ENCODE data around the gene RNASE2. TPM values are rescaled to one million over a fixed set of nuclear protein-coding genes. Genes with fewer than 3 reads are reported as not detected.
"Not testable (repeated sequence)": the region's sequence is repeated elsewhere in the genome, so short reads cannot be mapped to it uniquely, and the experiment has no call there.

The RNASE2 gene
- 1 to 10 TPM; 1.6 to 3.8 TPM for total RNA-seq
- long read RNA-seq, result 0 reads

GRCh38 chr14:20954736-20955537 is at the start of gene RNASE2:
Gene RNASE2 (plus strand): TSS chr14:20955487. CDS start chr14:20955772, 285 bp downstream.
- ATAC-seq (peak in 1 of 2 donors; percentile 77), DNase-seq (peak; percentile 21)
- intact Hi-C loops (cut with DNase I), result not testable (repeated sequence)

DNA sequence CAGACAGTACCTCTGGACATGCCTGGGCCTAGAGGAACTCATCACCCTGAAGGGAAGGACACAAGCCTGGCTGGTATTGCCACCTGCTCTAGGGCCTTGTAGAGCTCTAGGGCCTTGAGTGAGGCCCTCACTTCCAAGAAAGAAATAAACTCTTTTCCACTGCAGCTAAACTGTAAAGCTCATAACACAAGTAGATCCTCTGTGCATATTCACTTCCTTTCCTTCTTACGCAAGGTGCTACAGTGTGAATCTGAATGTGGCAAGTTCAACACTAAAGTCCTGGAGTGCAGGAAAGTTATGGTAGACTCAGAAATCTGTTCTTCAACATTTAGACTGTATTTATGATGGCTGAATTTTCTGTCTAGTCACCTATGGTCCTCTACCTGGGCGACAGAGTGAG is 49.6 kb upstream of the RNASE2 start:
- intact Hi-C loops (cut with DNase I), result no loop called here
- no peak for ATAC-seq
- DNase-seq, result no peak

- intact Hi-C loops (cut with DNase I), result no loop called here
- ATAC-seq (no peak), DNase-seq (no peak)
Observed at GRCh38 chr14:20907214-20907613, 48.1 kb upstream of the RNASE2 start.

GRCh38 chr14:20910822-20911221 is 44.5 kb upstream of the RNASE2 start:
- ATAC-seq; DNase-seq; intact Hi-C loops (cut with DNase I): not testable (repeated sequence)

- peak; percentile 26 for DNase-seq
- ATAC-seq, result peak in 1 of 2 donors; percentile 65
- intact Hi-C loops (cut with DNase I), result not testable (repeated sequence)
Observed at GRCh38 chr14:20919038-20919756, 36.1 kb upstream of the RNASE2 start.

DNA sequence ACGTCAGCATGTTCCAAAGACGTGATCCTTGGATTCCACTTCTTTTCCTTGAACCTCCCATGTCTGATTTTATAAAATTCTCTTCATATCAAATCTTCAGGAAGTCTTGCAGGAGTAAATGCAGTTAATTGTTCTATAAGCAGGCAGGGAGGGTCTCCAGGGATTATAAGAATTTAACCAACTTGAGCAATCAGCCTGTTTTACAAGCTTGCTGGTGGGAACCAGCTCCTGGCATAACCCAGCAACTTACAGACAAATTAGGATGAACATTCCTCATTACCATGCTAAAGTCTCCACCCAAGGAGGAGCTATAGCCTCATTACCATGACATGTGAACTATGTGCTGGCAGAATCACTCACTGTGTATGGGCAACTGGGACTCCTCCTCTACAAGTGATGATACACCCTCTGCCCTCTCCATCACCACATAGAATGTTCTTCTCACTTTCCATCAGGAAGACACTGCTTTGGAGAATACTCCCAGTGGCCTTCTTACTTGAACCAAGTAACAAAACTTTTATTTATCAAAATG is 31.5 kb upstream of the RNASE2 start:
- intact Hi-C loops (cut with DNase I); ATAC-seq; DNase-seq: not testable (repeated sequence)

- no peak for ATAC-seq
- intact Hi-C loops (cut with DNase I), result no loop called here
- DNase-seq, result peak; percentile 45
Observed at GRCh38 chr14:20934148-20934762, 21.0 kb upstream of the RNASE2 start.

- ATAC-seq, result no peak
- intact Hi-C loops (cut with DNase I), result no loop called here
- no peak for DNase-seq
Observed at GRCh38 chr14:20935303-20935984, 19.8 kb upstream of the RNASE2 start.

DNA sequence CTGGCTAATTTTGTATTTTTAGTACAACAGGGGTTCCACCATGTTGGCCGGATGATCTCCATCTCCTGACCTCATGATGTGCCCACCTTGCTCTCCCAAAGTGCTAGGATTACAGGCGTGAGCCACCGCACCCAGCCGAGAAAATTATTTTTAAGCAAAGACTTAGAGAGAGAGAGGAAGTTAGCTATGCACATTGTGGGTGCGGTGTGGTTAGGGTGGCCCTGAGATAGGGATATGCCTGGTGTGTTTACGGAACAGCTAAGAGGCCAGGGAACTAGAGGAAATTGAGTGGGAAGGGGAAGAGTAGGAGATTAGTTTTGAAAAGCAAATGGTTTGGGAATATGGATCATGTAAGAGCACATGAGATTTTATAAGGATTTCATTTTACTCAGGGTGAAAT is 10.1 kb upstream of the RNASE2 start:
- peak in 1 of 2 donors; percentile 44 for ATAC-seq
- DNase-seq; intact Hi-C loops (cut with DNase I): not testable (repeated sequence)

DNA sequence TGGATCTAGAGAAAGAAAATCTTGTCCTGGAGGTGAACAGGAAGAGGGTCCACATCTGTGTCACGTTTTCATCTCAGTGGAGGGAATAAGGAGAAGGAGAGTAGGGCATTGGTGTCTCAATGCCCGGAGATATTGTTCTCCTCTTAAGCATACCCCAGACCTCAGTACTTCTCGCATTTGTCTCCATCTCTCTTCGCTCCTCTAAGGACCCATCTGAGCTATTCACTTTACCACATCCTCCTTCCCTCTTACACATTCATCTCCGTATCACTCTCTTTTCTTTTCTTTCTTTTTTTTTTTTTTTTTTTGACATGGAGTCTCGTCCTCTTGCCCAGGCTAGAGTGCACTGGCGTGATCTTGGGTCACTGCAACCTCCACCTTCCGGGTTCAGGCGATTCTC is 8.6 kb upstream of the RNASE2 start:
- intact Hi-C loops (cut with DNase I); ATAC-seq; DNase-seq: not testable (repeated sequence)

- intact Hi-C loops (cut with DNase I); DNase-seq: not testable (repeated sequence)
- peak in 1 of 2 donors; percentile 64 for ATAC-seq
Observed at GRCh38 chr14:20955538-20955873, 219 bp downstream of the RNASE2 start.

DNA sequence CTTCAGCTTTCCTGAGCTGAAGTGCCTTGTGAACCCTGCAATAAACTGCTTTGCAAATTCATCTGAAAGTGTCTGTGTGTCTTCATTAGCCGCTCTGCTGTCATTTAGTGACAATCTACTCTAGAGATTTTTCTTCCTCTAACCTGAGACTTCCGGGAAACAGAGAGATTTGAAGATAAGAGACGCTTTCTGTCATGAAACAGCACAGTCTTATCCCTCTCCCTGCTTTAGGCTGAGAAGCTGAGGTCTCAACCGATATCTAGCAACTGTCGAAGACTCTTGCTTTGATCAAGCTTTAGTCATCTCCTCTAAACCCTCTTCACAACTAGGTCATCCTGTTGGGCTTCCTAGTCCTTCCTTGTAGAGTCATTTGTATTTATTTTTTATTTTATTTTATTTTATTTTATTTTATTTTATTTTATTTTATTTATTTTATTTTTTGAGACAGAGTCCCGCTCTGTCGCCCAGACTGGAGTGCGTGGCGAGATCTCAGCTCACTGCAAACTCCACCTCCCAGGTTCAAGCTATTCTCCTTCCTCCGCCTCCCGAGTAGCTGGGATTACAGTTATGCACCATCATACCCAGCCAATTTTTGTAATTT is 1.2 kb downstream of the RNASE2 start:
- DNase-seq, result no peak
- intact Hi-C loops (cut with DNase I), result no loop called here
- ATAC-seq, result no peak

- DNase-seq; ATAC-seq; intact Hi-C loops (cut with DNase I): not testable (repeated sequence)
Observed at GRCh38 chr14:20958946-20959345, 3.7 kb downstream of the RNASE2 start.

DNA sequence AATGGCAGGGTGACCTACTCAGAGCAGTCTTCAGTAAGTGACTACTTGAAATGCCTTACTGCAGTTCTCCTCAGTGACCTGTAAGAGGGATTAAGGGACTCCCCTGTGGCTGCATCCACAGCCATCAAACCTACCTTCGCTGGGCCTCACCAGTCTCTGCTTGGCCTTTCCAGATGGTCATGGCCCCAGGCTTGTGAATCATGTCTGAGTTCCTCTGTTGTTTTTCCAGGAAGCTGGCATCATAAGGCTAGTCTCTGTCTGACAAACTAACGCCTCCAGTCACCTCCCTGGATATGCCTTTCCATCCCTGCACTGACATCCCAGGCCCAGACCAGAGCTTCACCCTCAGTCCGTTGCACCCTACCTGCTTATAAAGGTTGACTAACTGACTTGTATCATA is 14.0 kb downstream of the RNASE2 start:
- DNase-seq (no peak), ATAC-seq (no peak)
- intact Hi-C loops (cut with DNase I), result no loop called here

GRCh38 chr14:20970647-20970982 is 15.3 kb downstream of the RNASE2 start:
- ATAC-seq (peak; percentile 6 to 31), DNase-seq (no peak)
- intact Hi-C loops (cut with DNase I), result loop anchor here in 1 of 2 donors (5.0 to 10.0 kb wide), 2 partner anchors 113 to 276 kb away; no protein-coding TSS in a partner anchor

- peak; percentile 88 for DNase-seq
- peak; percentile 96 for ATAC-seq
- intact Hi-C loops (cut with DNase I), result loop anchor here in 1 of 2 donors (5.0 to 10.0 kb wide), 2 partner anchors 114 to 276 kb away; no protein-coding TSS in a partner anchor
Observed at GRCh38 chr14:20970983-20971704, 15.9 kb downstream of the RNASE2 start.

- DNase-seq (no peak), ATAC-seq (peak; percentile 16 to 42)
- intact Hi-C loops (cut with DNase I), result loop anchor here in 1 of 2 donors (5.0 to 10.0 kb wide), 2 partner anchors 114 to 277 kb away; no protein-coding TSS in a partner anchor
Observed at GRCh38 chr14:20971705-20972021, 16.4 kb downstream of the RNASE2 start.

- ATAC-seq (no peak), DNase-seq (no peak)
- intact Hi-C loops (cut with DNase I), result loop anchor here in 1 of 2 donors (5.0 to 10.0 kb wide), 2 partner anchors 116 to 279 kb away; no protein-coding TSS in a partner anchor
Observed at GRCh38 chr14:20973501-20973900, 18.2 kb downstream of the RNASE2 start.
